HG02798 (cell line): ENCODE measurements around the gene TCAIM.
"Not testable (repeated sequence)": the region's sequence is repeated elsewhere in the genome, so short reads cannot be mapped to it uniquely, and the experiment has no call there.

Source experiments
- ATAC-seq: cut with Tn5 transposase; IDR thresholded peaks from one replicate; pipeline ENCODE4 v1.9.1; 2021; ENCODE audit warnings: mild to moderate bottlenecking; ENCODE audit not compliant: unreplicated experiment, poor library complexity

TCAIM gene

GRCh38 chr3:44411031-44411645 is 72.6 kb downstream of the TCAIM start:
- ATAC-seq, result no peak

GRCh38 chr3:44412365-44412764 is 73.8 kb downstream of the TCAIM start:
- ATAC-seq, result no peak

GRCh38 chr3:44414517-44415090 is 76.0 kb downstream of the TCAIM start:
- ATAC-seq, result no peak

GRCh38 chr3:44415421-44415820 is 76.9 kb downstream of the TCAIM start:
- no peak for ATAC-seq

DNA sequence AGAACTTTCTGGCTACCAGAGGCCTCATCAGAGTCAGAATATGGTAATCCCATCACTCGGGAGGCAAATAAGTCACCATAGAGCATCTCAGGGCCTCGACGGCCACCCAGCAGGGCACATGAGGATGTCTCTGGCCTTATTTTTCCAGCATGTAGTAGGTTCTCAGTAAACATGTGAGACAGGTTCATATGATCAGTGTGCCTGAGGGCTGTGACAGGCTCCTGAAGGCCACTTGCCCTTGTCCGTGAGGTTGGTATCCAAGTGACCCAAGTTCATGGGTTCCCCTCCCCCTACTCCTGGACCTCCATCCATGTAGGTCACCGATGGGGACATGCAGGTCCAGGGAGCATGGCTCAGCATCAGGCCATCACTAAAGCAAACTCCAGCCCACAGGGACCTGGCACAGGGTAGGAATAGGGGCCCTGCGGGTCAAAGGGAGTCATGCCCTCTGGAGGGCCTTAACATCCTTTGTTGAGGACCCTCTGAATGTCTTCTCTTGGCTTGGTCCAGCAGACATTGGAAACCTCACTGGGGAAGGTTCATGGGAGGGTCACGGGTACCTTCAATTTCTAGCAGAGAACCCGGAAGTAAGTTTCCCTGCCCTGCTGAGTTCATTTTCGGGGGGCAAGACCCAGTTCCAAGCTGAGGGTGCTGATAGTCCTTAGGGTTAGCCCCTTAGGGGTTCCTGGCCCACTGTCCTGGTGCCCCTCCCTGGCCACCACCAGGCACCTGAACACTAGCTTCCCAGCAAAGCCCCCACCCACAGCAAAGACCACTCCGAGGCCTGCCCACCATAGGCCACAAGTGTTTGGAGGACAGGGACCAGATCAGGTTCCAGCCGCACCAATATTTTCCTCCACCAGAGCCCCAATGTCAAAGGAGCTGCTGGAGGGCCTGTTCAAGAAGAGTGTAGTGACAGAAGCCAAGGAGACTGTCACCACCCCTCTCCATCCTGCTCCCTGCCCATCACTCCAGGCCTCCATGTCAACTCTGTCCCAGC is 77.8 kb downstream of the TCAIM start:
- ATAC-seq, result no peak

- not testable (repeated sequence) for ATAC-seq
Measured at GRCh38 chr3:44418118-44418517, 79.6 kb downstream of the TCAIM start.

GRCh38 chr3:44418549-44418948 is 80.0 kb downstream of the TCAIM start:
- no peak for ATAC-seq

GRCh38 chr3:44419116-44419922 is 80.8 kb downstream of the TCAIM start:
- ATAC-seq, result no peak

GRCh38 chr3:44419923-44420650 is 81.5 kb downstream of the TCAIM start:
- ATAC-seq, result no peak

- ATAC-seq, result no peak
Measured at GRCh38 chr3:44420676-44421075, 82.1 kb downstream of the TCAIM start.

- ATAC-seq, result no peak
Measured at GRCh38 chr3:44421280-44421679, 82.7 kb downstream of the TCAIM start.

GRCh38 chr3:44424758-44425157 is 86.2 kb downstream of the TCAIM start:
- no peak for ATAC-seq

GRCh38 chr3:44427683-44428082 is 89.1 kb downstream of the TCAIM start:
- ATAC-seq, result no peak

GRCh38 chr3:44428910-44429309 is 90.3 kb downstream of the TCAIM start:
- no peak for ATAC-seq

DNA sequence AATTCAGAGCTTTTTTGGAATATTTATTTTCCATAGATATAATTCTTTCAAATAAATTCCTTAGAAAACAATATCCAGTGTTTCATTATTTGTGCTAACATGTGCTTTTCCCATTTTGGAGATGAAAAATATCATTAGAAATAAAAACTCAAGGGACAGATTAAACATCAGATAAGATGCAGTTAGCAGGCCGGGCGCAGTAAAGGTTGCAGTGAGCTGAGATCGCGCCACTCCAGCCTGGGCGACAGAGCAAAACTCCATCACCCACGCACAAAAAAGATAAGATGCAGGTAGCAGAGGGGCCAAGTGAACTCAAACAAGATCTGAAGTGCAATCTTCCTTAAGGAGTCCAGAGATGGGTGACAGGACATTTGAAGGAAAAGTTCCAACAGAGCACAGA is 90.9 kb downstream of the TCAIM start:
- no peak for ATAC-seq

- no peak for ATAC-seq
Measured at GRCh38 chr3:44430466-44430865, 91.9 kb downstream of the TCAIM start.

- no peak for ATAC-seq
Measured at GRCh38 chr3:44434834-44435510, 96.4 kb downstream of the TCAIM start.

GRCh38 chr3:44436181-44436580 is 97.6 kb downstream of the TCAIM start:
- ATAC-seq, result no peak

- no peak for ATAC-seq
Measured at GRCh38 chr3:44437800-44438199, 99.2 kb downstream of the TCAIM start.
